NCI-H187 (cell line): ENCODE data around the gene TMX4.
A peak's percentile ranks its signal among the peaks of the same experiment; 100 is the strongest.
"Not testable (repeated sequence)": the region's sequence is repeated elsewhere in the genome, so short reads cannot be mapped to it uniquely, and the experiment has no call there.

ENCODE experiments used
- DNase-seq, 2 experiments: peaks; one replicate each; lab custom pipeline; 2025; lab: John Stamatoyannopoulos, UW

TMX4 gene, protein sequence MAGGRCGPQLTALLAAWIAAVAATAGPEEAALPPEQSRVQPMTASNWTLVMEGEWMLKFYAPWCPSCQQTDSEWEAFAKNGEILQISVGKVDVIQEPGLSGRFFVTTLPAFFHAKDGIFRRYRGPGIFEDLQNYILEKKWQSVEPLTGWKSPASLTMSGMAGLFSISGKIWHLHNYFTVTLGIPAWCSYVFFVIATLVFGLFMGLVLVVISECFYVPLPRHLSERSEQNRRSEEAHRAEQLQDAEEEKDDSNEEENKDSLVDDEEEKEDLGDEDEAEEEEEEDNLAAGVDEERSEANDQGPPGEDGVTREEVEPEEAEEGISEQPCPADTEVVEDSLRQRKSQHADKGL

DNA sequence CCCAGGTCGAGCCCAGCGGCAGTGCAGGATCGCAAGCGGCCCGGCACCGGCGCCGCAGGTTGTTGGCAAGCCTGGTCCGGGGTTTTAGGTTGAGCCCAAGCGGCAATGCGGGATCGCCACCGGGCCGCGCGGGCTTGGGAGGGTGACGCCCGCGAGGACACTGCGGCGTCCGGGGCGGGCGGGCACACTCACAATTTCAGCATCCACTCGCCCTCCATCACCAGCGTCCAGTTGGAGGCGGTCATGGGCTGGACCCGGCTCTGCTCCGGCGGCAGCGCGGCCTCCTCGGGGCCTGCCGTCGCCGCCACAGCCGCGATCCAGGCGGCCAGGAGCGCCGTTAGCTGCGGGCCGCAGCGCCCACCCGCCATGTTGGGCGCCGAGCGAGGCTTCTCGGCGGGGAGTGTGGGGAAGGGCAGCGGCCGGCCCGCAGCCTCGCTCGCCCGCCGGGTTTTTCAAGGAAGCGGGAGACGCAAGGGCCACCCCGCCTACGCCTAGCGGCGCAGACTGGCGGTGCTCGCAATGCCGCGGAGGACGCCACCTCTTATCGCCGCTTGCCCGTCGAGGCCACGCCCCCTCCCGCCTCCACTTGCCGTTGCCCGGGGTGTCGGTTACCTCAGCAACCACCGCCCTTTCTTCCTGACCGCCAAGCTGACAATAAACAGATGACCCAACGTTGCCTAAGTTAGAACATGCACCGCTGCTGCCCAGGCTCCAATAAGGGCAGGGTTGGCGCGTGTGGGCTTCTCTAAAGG, at the start of gene TMX4:
TSS of gene TMX4 (minus strand) at position 516 of the 752 bp plus-strand sequence. CDS start at position 368, 148 bp downstream.
- peak; percentile 91 to 98 for DNase-seq

- DNase-seq = no peak
Measured at GRCh38 chr20:8067082-8067481, 47.5 kb upstream of the TMX4 start.

DNA sequence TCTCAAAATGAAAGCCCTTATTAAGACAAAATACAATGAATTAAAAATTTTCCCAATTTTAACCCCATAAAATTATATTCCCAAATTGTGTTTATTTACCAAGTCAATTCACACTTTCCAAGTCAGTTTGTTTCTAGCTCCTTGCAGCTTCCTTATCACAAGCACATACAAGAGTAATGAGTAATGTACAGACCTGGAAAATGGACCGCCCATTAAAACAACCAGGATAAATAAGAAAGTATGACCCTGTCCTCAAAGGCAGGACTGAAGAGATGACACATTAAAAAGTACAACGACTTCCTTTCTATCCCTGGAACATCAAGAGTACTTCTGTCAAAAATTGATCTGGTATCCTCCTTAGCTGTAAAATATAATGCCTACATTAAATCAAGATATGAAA, 47.1 kb upstream of the TMX4 start:
- DNase-seq = no peak

GRCh38 chr20:8065691-8066090, 46.1 kb upstream of the TMX4 start:
- DNase-seq = no peak

- no peak for DNase-seq
Measured at GRCh38 chr20:8062756-8063155, 43.2 kb upstream of the TMX4 start.

DNA sequence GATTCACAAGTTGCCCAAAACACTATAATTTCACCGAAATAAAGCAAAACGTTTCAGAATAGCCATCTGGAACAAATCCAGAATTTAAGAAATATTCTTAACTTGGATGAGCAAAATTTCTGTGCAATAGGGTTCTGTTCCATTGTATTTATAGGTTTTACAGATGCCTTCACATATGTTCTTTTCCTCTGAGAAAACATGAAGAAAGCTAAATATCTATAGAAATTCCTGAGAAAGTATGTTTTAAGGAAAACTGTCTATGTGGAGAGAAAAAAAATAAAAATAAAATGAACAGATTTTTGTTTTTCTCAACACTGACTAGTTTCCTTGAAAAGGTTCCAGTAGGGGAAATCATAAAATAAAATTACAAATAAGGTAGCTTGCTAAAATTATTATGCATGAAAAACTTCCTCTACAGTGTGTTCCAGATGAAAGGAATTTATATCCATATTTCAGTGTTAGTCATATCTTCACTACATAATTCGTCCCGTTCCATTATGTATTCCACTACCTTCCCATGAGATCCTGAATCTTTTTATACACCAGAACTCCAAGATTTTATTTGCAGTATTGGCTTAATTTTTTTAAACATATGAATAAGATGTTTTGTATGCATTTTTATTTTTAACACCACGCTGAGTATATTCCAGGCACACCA, 42.4 kb upstream of the TMX4 start:
- DNase-seq = no peak

DNA sequence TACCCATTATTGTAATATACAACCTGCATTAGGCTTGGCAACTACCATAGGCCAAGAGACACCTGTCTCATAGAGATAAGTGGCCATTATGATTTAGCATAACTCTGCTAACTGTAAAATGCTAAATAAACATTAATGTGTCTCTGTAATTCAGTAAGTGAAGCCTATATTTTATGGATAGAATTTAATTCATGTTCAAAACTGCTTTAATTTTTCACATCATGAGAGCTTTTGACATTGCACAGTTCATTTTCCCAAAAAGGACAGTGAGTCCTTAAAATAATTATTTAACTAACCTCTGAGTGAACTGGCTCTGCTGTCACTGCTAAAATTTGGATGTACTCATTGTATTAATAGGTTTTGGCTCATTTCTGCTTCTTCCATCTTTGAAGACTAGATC, 41.4 kb upstream of the TMX4 start:
- DNase-seq = no peak

DNA sequence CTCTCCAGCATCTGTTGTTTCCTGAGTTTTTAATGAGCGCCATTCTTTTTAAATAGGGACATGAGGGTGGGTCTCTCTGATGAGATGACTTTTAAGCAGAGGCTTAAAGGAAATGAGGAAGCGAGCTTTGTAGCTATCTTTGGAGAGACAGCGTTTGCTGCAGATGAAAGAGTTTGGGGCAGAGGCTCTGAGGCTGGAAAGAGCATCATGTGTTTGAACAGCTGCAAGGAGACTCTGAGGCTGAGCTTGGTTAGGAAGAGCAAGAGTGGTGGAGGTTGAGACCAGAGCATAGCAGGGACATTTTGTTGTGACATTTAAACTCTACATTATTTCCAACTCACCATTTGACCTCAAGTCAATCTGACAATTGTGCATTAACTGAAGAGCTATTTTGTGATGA, 38.3 kb upstream of the TMX4 start:
- no peak for DNase-seq

DNA sequence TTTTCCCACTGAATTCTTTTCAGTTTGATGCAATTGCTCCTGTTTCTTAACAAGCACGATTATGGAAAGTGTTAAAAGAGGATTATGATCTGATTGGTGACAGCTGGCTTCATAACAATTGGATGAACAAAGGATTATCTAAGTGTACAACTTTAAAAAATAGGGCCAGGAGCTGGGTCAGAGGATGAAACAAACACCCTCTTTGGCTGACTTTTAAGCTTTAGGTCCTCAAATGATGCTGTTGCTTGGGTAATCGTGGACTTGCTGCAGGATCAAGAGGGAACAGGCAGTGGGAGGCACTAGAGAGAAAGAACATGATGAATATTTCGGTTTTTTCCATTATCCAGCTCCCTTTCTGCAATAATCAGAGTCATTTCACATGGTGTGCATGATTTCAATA, 35.5 kb upstream of the TMX4 start:
- DNase-seq = no peak

DNA sequence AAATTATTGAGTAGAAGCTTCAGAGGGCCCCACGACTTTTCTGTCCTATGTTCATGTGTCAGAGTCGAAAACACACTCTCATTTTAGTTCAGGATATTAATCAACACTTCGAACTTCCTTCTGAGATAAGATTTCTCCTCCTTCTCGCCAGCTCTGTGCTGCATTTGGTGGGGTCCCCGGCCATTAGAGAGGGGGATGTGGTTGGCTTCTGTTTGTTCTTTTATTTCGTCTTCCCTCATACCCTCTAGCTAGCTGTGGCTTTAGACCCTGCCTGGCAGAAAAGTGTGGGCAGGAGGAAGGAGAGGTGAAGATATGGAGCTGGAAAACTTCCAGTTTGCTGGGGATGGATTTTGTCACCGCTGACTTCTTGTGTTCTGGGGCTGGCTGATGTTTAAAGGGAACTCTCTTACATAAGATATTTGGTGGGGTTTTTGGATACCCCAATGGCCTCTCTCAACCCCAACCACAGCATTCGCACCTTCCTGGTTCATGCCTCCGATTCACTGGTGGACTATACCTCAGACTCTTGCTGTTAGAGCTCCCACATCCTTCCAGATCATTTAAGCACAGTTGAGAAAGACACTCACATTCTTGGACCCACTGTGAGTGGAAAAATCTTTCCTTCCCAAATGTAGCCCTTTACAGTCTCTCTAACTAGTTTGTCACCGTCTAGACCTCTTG, 30.7 kb upstream of the TMX4 start:
- DNase-seq = no peak

- DNase-seq = no peak
Measured at GRCh38 chr20:8049310-8049709, 29.7 kb upstream of the TMX4 start.

DNA sequence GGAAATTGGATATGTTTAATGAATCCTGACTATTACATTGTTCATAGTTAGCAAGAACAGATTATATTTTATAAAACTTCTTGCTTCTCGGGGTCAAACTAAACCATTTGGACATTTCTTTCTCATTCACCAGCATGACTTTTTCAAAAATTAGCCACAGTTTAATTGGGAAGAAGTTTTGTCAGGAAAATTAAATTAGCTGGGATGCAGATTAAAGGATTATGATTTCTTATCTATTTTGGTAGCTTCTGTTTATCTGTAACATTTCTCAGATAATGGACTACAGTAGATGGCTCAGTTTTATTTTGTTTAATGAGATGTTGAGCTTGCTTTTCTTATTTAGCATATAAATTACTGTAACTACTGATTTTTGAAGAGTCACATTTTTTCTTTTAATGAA, 26.4 kb upstream of the TMX4 start:
- DNase-seq = no peak

- peak; percentile 37 to 39 for DNase-seq
Measured at GRCh38 chr20:8043687-8044282, 24.2 kb upstream of the TMX4 start.

DNA sequence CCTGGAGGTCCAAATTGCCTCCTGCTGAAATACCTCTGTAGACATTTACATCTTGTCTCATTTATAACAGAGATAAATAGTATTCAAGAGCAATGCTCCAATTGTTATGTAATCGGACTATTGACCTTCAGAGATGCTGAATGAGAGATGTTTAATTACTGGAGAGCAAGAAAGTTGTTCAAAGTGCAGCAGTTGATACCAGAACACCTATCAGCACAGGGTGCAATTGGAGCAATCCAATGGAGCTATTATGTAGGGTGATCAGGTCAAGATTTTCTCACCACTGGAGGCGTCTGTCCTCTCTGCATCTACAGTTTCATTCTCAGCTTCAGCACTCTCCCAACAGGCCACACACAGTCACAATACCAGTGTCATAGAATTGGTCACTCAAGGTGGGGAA, 19.5 kb upstream of the TMX4 start:
- DNase-seq = no peak

DNA sequence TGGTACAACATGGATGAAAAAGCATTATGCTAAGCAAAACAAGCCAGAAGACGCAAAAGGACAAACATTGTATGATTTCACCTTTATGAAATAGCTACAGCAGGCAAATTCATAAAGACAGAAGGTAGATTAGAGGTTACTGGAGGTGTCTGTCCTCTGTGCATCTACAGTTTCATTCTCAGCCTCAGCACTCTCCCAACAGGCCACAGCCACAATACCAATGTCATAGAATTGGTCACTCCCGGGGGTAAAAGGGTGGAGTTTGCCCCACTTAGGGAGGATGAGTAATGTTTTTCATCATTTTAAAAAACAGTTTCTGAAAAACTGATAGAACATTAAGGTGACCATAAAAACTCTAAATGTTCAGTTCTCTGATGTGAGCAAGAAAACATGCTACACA, 17.2 kb upstream of the TMX4 start:
- DNase-seq = no peak

DNA sequence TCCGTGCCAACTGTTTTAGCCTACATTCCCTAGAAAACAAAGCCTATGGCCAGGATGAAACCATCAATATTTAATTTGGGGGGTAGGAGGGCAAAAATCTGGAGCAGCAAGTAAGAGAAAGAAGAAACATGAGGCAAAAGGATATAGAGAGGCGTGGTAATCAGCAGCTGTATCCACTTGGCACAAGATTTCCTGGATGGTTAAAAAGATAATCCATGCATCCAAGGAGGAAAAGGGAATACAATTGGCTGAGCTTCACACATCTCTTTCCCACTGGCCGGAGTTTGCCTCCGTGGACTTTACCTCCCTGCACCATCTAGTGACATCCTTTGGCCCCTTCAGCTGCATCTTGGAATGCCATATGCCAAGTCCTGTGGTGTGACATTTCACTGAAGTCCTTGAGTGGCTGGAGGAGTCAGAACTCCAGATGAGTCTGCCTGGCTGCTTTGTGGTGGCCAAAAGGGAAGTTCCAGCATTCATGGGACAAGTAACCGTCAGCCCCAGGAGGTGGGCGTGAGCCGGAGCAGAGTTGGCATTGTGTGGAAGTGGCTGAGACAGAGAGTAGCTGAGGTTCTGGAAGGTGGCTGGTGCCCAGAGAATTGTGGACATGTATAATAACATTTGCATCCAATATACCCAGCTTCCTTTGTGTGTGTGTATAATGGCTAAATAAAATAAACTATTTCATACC, 13.7 kb upstream of the TMX4 start:
- DNase-seq = no peak

DNA sequence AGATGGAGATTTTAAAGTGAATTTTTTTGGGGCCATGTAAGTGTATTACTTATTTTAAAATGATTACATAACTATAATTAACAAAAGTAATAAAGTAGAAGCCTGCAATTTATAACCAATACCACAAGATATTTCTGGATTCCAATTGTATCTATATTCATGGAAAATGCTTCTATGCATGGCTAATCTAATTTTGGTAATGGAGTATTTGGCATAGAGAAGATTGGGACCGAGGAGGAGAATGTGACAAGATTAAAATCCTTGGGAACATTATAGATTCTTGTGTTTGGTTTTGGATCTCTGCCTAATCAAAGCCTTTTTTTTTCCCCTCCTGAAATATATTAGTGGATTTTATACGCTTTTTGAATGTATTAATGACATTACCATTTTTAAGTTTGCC, 12.9 kb upstream of the TMX4 start:
- no peak for DNase-seq

GRCh38 chr20:8031539-8031938, 12.0 kb upstream of the TMX4 start:
- DNase-seq = not testable (repeated sequence)

DNA sequence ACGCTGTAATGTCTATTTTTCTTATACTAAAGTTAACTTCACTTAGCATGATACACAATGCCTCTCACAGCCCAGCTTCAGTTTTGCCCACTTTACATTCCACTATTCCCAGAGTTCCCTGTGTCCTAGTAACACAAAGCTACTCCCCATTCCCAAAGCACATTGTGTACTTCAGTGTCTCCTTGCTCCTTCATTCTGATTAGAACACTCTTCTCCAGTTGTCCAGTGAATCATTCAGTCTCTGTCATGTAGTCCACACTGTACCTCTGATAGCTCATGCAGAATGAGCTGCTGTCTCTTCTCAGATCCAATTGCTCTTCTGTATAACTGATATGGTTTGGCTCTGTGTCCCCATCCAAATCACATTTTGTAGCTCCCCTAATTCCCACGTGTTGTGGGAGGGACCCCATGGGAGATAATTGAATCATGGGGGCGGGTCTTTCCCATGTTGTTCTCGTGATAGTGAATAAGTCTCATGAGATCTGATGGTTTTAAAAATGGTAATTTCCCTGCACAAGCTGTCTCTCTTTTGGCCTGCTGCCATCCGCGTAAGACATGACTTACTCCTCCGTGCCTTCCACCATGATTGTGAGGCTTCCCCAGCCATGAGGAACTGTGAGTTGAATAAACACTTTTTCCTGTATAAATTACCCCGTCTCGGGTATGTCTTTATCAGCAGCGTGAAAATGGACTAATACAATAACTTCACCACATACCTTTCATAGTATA, 2.1 kb upstream of the TMX4 start:
- no peak for DNase-seq

GRCh38 chr20:8020314-8021079, 936 bp upstream of the TMX4 start:
- DNase-seq = no peak
